Endodermal cell (in vitro differentiated cells): ENCODE measurements around the gene CLIP2. TPM values are rescaled to one million over a fixed set of nuclear protein-coding genes. Genes with fewer than 3 reads are reported as not detected.
"Not testable (repeated sequence)": the region's sequence is repeated elsewhere in the genome, so short reads cannot be mapped to it uniquely, and the experiment has no call there.

Experiments used
- DNase-seq: peaks from one replicate; pipeline ENCODE4 v3.0.0-alpha.2; 2017
- H3K27ac ChIP-seq: 2 replicates; pipeline ENCODE4 v1.5.1; 2013; ENCODE audit warnings: mild to moderate bottlenecking, low read depth, low read length, moderate library complexity
- H3K27me3 ChIP-seq: 2 replicates; pipeline ENCODE4 v1.6.1; 2013; ENCODE audit warnings: mild to moderate bottlenecking, low read length, moderate library complexity; ENCODE audit not compliant: insufficient read depth, control insufficient read depth, poor library complexity, severe bottlenecking
- H3K36me3 ChIP-seq: 2 replicates; pipeline ENCODE4 v1.7.0; 2013; ENCODE audit warnings: mild to moderate bottlenecking, low read length, moderate library complexity; ENCODE audit not compliant: control insufficient read depth, insufficient read depth
- H3K4me1 ChIP-seq: one replicate; pipeline ENCODE4 v1.7.0; 2013; ENCODE audit warnings: low read length; ENCODE audit not compliant: control insufficient read depth, insufficient read depth
- H3K4me3 ChIP-seq: 2 replicates; pipeline ENCODE4 v1.5.1; 2013; ENCODE audit warnings: mild to moderate bottlenecking, low read length, moderate library complexity
- H3K9ac ChIP-seq: 2 replicates; pipeline ENCODE4 v1.6.1; 2013; ENCODE audit warnings: mild to moderate bottlenecking, low read length, moderate library complexity; ENCODE audit not compliant: poor library complexity, severe bottlenecking; ENCODE audit errors: extremely low read depth
- H3K9me3 ChIP-seq: 2 replicates; pipeline ENCODE4 v1.6.1; 2013; ENCODE audit warnings: mild to moderate bottlenecking, low read length, moderate library complexity; ENCODE audit not compliant: control insufficient read depth
- H3K27ac Mint-ChIP-seq: 2 replicates; pipeline ENCODE4 v1.8.0; 2020; ENCODE audit warnings: mixed read lengths
- H3K27me3 Mint-ChIP-seq: 2 replicates; pipeline ENCODE4 v1.8.0; 2021; ENCODE audit warnings: mild to moderate bottlenecking, mixed read lengths; ENCODE audit not compliant: insufficient read depth
- H3K36me3 Mint-ChIP-seq: 2 replicates; pipeline ENCODE4 v1.8.0; 2020; ENCODE audit warnings: low read depth, mixed read lengths
- H3K4me1 Mint-ChIP-seq: 2 replicates; pipeline ENCODE4 v1.8.0; 2020; ENCODE audit warnings: mixed read lengths
- H3K4me3 Mint-ChIP-seq: 2 replicates; pipeline ENCODE4 v1.8.0; 2020; ENCODE audit warnings: mild to moderate bottlenecking, moderate library complexity, mixed read lengths
- H3K9me3 Mint-ChIP-seq: 2 replicates; pipeline ENCODE4 v1.8.0; 2020; ENCODE audit warnings: mild to moderate bottlenecking, mixed read lengths
- CTCF ChIP-seq: fragments of 200-600 bp; sonication (generic); conservative IDR thresholded peaks from 2 replicates; pipeline ENCODE4 v1.5.0; 2021; ENCODE audit warnings: antibody characterized with exemption, mild to moderate bottlenecking
- WGBS, 2 experiments: methylation state at CpG; one replicate each; pipeline versions ENCODE4 v1.1.5 to v1.1.7; 2013; ENCODE audit warnings: missing lambda C conversion rate in 2 of 2, mixed read lengths in 1 of 2; ENCODE audit not compliant: insufficient coverage in 1 of 2, insufficient read length in 1 of 2; 5-methylcytosine and 5-hydroxymethylcytosine counted together
- total RNA-seq, 2 donors: library from RNA; stranded (reverse); fragmentation: NEBNext Ultra II Directional in 1 of 2; extraction: Animal tissue kit (Norgen Biotek cat#: 25700) in 1 of 2; gene quantifications; 2 replicates in 1 of 2; 3 replicates in 1 of 2; pipeline ENCODE4 v1.2.1, GENCODE V29; 2021

The CLIP2 gene
- total RNA-seq, 2 donors from 2014 or later, result 44.3 to 57.2 TPM

- no peak overlapping the region for H3K27ac ChIP-seq
- H3K4me1 Mint-ChIP-seq, result no peaks in the 10 kb centered on the region
- no peaks in the 10 kb centered on the region for H3K36me3 ChIP-seq
- no peaks in the 10 kb centered on the region for H3K27me3 ChIP-seq
- H3K27ac Mint-ChIP-seq, result no peak overlapping the region
- TF ChIP-seq CTCF, result peak; percentile 97
- no peak overlapping the region for H3K4me3 Mint-ChIP-seq
- H3K9me3 ChIP-seq, result no peaks in the 10 kb centered on the region
- H3K36me3 Mint-ChIP-seq, result no peaks in the 10 kb centered on the region
- no peak overlapping the region for H3K4me3 ChIP-seq
- 38 to 42% methylated on average over 14 to 16 of the region's 16 CpGs for WGBS, 2 experiments
- H3K27me3 Mint-ChIP-seq, result no peaks in the 10 kb centered on the region
- H3K9me3 Mint-ChIP-seq, result no peaks in the 10 kb centered on the region
- no peaks in the 10 kb centered on the region for H3K4me1 ChIP-seq
- H3K9ac ChIP-seq, result no peak overlapping the region
- peak; percentile 90 for DNase-seq
These were observed 128.3 kb downstream of the CLIP2 start for GRCh38 chr7:74417419-74417971.

- WGBS, 2 experiments, result 88% methylated on average over 8 of the region's 8 CpGs; no CpG with 5 or more reads in 1 of the 2 experiments
- Histone ChIP-seq H3K27ac (no peak overlapping the region), H3K27me3 (no peaks in the 10 kb centered on the region), H3K9me3 (no peaks in the 10 kb centered on the region), H3K4me1 (no peaks in the 10 kb centered on the region), H3K36me3 (no peaks in the 10 kb centered on the region), H3K4me3 (no peak overlapping the region), H3K9ac (no peak overlapping the region)
- Mint-ChIP-seq H3K36me3 (no peaks in the 10 kb centered on the region), H3K27ac (no peak overlapping the region), H3K4me1 (no peaks in the 10 kb centered on the region), H3K27me3 (no peaks in the 10 kb centered on the region), H3K9me3 (no peaks in the 10 kb centered on the region), H3K4me3 (no peak overlapping the region)
- no peak for DNase-seq
- TF ChIP-seq CTCF, result no peak
These were observed 128.9 kb downstream of the CLIP2 start for GRCh38 chr7:74418076-74418475.

DNA sequence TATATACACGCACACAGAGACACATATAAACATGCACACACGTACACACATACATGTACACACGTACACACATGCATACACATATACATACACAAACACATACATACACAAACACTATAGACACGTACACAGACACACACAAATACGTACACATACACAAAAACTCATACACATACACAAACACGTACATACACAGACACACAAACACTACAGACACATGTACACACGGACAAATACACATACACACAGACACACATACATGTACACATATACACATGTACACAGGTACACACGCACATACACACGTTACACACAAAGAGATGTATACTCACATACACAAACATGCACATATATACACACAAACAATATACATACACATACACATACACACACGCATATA lies 129.3 kb downstream of the CLIP2 start:
- no peaks in the 10 kb centered on the region for H3K9me3 Mint-ChIP-seq
- DNase-seq, result no peak
- WGBS, 2 experiments, result 87 to 91% methylated on average over 10 of the region's 10 CpGs
- H3K9ac ChIP-seq, result no peak overlapping the region
- no peaks in the 10 kb centered on the region for H3K27me3 ChIP-seq
- TF ChIP-seq CTCF, result no peak
- no peak overlapping the region for H3K27ac Mint-ChIP-seq
- H3K4me3 ChIP-seq, result no peak overlapping the region
- H3K4me1 Mint-ChIP-seq, result no peaks in the 10 kb centered on the region
- H3K27me3 Mint-ChIP-seq, result no peaks in the 10 kb centered on the region
- H3K36me3 Mint-ChIP-seq, result no peaks in the 10 kb centered on the region
- no peaks in the 10 kb centered on the region for H3K36me3 ChIP-seq
- no peaks in the 10 kb centered on the region for H3K9me3 ChIP-seq
- H3K27ac ChIP-seq, result no peak overlapping the region
- H3K4me1 ChIP-seq, result no peaks in the 10 kb centered on the region
- H3K4me3 Mint-ChIP-seq, result no peak overlapping the region

- WGBS, 2 experiments, result 74 to 80% methylated on average over 4 of the region's 4 CpGs
- not testable (repeated sequence) for H3K36me3 ChIP-seq, H3K9me3 Mint-ChIP-seq, H3K27ac Mint-ChIP-seq, H3K9ac ChIP-seq, H3K4me3 Mint-ChIP-seq, H3K4me1 ChIP-seq, H3K9me3 ChIP-seq, H3K4me1 Mint-ChIP-seq, H3K27me3 ChIP-seq, H3K36me3 Mint-ChIP-seq, H3K27ac ChIP-seq, H3K27me3 Mint-ChIP-seq, H3K4me3 ChIP-seq
- DNase-seq, result peak; percentile 31
These were observed 130.0 kb downstream of the CLIP2 start for GRCh38 chr7:74419232-74419631.
